H9 (cell line): ENCODE results near the gene CT45A3. TPM values are rescaled to one million over a fixed set of nuclear protein-coding genes. Genes with fewer than 3 reads are reported as not detected.

Experiments used
- DNase-seq: peaks from one replicate; pipeline ENCODE4 v3.0.0-alpha.2; 2017
- H2AFZ ChIP-seq: one replicate; pipeline ENCODE4 v1.6.1; 2013; ENCODE audit warnings: mild to moderate bottlenecking, low read length, control low read depth, moderate library complexity
- H2AK5ac ChIP-seq: 2 replicates; pipeline ENCODE4 v1.6.1; 2013; ENCODE audit warnings: low read length, control low read depth, mixed read lengths; ENCODE audit not compliant: insufficient read length
- H2BK120ac ChIP-seq: one replicate; pipeline ENCODE4 v1.6.1; 2013; ENCODE audit warnings: low read depth, mild to moderate bottlenecking, low read length, control low read depth, inconsistent platforms; ENCODE audit not compliant: poor library complexity, severe bottlenecking
- H2BK12ac ChIP-seq: 2 replicates; pipeline ENCODE4 v1.6.1; 2013; ENCODE audit warnings: low read length, control low read depth, mixed read lengths, low read depth; ENCODE audit not compliant: insufficient read length
- H2BK15ac ChIP-seq: 2 replicates; pipeline ENCODE4 v1.6.1; 2013; ENCODE audit warnings: low read depth, low read length, control low read depth
- H2BK20ac ChIP-seq: one replicate; pipeline ENCODE4 v1.6.1; 2013; ENCODE audit warnings: low read depth, mild to moderate bottlenecking, low read length, control low read depth, inconsistent platforms; ENCODE audit not compliant: poor library complexity, severe bottlenecking
- H2BK5ac ChIP-seq: 2 replicates; pipeline ENCODE4 v1.6.1; 2013; ENCODE audit warnings: low read length, control low read depth, mixed read lengths; ENCODE audit not compliant: insufficient read length
- H3K14ac ChIP-seq: 2 replicates; pipeline ENCODE4 v1.6.1; 2013; ENCODE audit warnings: low read length, control low read depth; ENCODE audit not compliant: insufficient read depth
- H3K18ac ChIP-seq: 2 replicates; pipeline ENCODE4 v1.6.1; 2013; ENCODE audit warnings: low read depth, mild to moderate bottlenecking, mixed read lengths, low read length, control low read depth; ENCODE audit not compliant: insufficient read length
- H3K23ac ChIP-seq: 2 replicates; pipeline ENCODE4 v1.6.1; 2013; ENCODE audit warnings: low read length, control low read depth, mixed read lengths, low read depth; ENCODE audit not compliant: insufficient read length
- H3K23me2 ChIP-seq: 2 replicates; pipeline ENCODE4 v1.6.1; 2013; ENCODE audit warnings: low read depth, mild to moderate bottlenecking, mixed read lengths, low read length, control low read depth; ENCODE audit not compliant: insufficient read length, poor library complexity, severe bottlenecking
- H3K27ac ChIP-seq: 2 replicates; pipeline ENCODE4 v1.5.1; 2013; ENCODE audit warnings: low read length, control low read depth, mixed read lengths, low read depth; ENCODE audit not compliant: insufficient read length
- H3K27me3 ChIP-seq: 2 replicates; pipeline ENCODE4 v1.6.1; 2013; ENCODE audit warnings: low read length, control low read depth, inconsistent platforms; ENCODE audit not compliant: insufficient read depth
- H3K4ac ChIP-seq: 2 replicates; pipeline ENCODE4 v1.6.1; 2013; ENCODE audit warnings: low read depth, mild to moderate bottlenecking, control low read depth, inconsistent platforms, low read length, moderate library complexity
- H3K4me1 ChIP-seq: 2 replicates; pipeline ENCODE4 v1.6.1; 2013; ENCODE audit warnings: low read length, control low read depth, inconsistent platforms; ENCODE audit not compliant: insufficient read depth
- H3K4me2 ChIP-seq: 2 replicates; pipeline ENCODE4 v1.6.1; 2013; ENCODE audit warnings: low read length, control low read depth, mixed read lengths; ENCODE audit not compliant: insufficient read length, insufficient read depth
- H3K56ac ChIP-seq: 2 replicates; pipeline ENCODE4 v1.6.1; 2013; ENCODE audit warnings: low read depth, mild to moderate bottlenecking, mixed read lengths, low read length, control low read depth; ENCODE audit not compliant: insufficient read length
- H3K79me1 ChIP-seq: 2 replicates; pipeline ENCODE4 v1.6.1; 2013; ENCODE audit warnings: low read depth, mild to moderate bottlenecking, moderate library complexity, low read length, control low read depth, inconsistent platforms; ENCODE audit not compliant: insufficient read depth, poor library complexity, severe bottlenecking
- H3K79me2 ChIP-seq: 2 replicates; pipeline ENCODE4 v1.6.1; 2013; ENCODE audit warnings: low read length, control low read depth, inconsistent platforms; ENCODE audit not compliant: insufficient read depth
- H3K9ac ChIP-seq: 2 replicates; pipeline ENCODE4 v1.6.1; 2013; ENCODE audit warnings: low read length, control low read depth, mixed read lengths; ENCODE audit not compliant: insufficient read length; ENCODE audit errors: extremely low read depth
- H3K9me3 ChIP-seq: one replicate; pipeline ENCODE4 v1.6.1; 2013; ENCODE audit warnings: low read depth, low read length, inconsistent platforms; ENCODE audit not compliant: control insufficient read depth
- H3T11ph ChIP-seq: one replicate; pipeline ENCODE4 v1.6.1; 2013; ENCODE audit warnings: mild to moderate bottlenecking, low read length, control low read depth, inconsistent platforms
- H4K20me1 ChIP-seq: one replicate; pipeline ENCODE4 v1.6.1; 2013; ENCODE audit not compliant: control insufficient read depth, insufficient read length, insufficient read depth
- H4K5ac ChIP-seq: 2 replicates; pipeline ENCODE4 v1.6.1; 2013; ENCODE audit warnings: low read depth, mild to moderate bottlenecking, mixed read lengths, low read length, control low read depth; ENCODE audit not compliant: insufficient read length
- H4K8ac ChIP-seq: replicated peaks from 2 replicates; pipeline ENCODE4 v1.6.1; 2013; ENCODE audit warnings: low read length, control low read depth, mixed read lengths, low read depth; ENCODE audit not compliant: insufficient read length
- H4K91ac ChIP-seq: 2 replicates; pipeline ENCODE4 v1.6.1; 2013; ENCODE audit warnings: low read depth, mild to moderate bottlenecking, moderate library complexity, mixed read lengths, low read length, control low read depth; ENCODE audit not compliant: insufficient read length
- H3K27ac Mint-ChIP-seq, 3 experiments: 2 replicates in 2 of 3; 3 replicates in 1 of 3; pipeline ENCODE4 v1.8.0; 2020 to 2021; ENCODE audit warnings: mixed read lengths in 3 of 3, mild to moderate bottlenecking in 1 of 3, moderate library complexity in 1 of 3
- H3K27me3 Mint-ChIP-seq: 2 replicates; pipeline ENCODE4 v1.8.0; 2021; ENCODE audit warnings: low read depth, mild to moderate bottlenecking, moderate library complexity, mixed read lengths
- H3K36me3 Mint-ChIP-seq, 3 experiments: 2 replicates in 2 of 3; 3 replicates in 1 of 3; pipeline ENCODE4 v1.8.0; 2020 to 2021; ENCODE audit warnings: low read depth in 3 of 3, mixed read lengths in 3 of 3; ENCODE audit not compliant: insufficient read depth in 1 of 3
- H3K4me1 Mint-ChIP-seq, 2 experiments: 2 replicates each; pipeline ENCODE4 v1.8.0; 2020; ENCODE audit warnings: mixed read lengths in 2 of 2
- H3K4me3 Mint-ChIP-seq, 2 experiments: 2 replicates in 1 of 2; 3 replicates in 1 of 2; pipeline ENCODE4 v1.8.0; 2020 to 2021; ENCODE audit warnings: mild to moderate bottlenecking in 2 of 2, mixed read lengths in 2 of 2, moderate library complexity in 1 of 2
- H3K9me3 Mint-ChIP-seq, 2 experiments: 2 replicates in 1 of 2; 3 replicates in 1 of 2; pipeline ENCODE4 v1.8.0; 2020; ENCODE audit warnings: mild to moderate bottlenecking in 2 of 2, mixed read lengths in 2 of 2, moderate library complexity in 1 of 2
- CTCF ChIP-seq: fragments of 200-600 bp; sonication (generic); conservative IDR thresholded peaks from 3 replicates; pipeline ENCODE4 v1.8.0; 2021; ENCODE audit warnings: antibody characterized with exemption, mild to moderate bottlenecking
- WGBS: extraction: QIAGEN DNeasy Blood & Tissue Kit; methylation state at CpG from one replicate; pipeline ENCODE4 v1.1.7; 2013; ENCODE audit warnings: missing lambda C conversion rate, low lambda C conversion rate, mixed read lengths; ENCODE audit not compliant: insufficient read length; ENCODE audit errors: extremely low coverage; 5-methylcytosine and 5-hydroxymethylcytosine counted together
- total RNA-seq: library from RNA; stranded (reverse); gene quantifications from 2 replicates; pipeline ENCODE4 v1.2.1, GENCODE V29; 2021

Gene CT45A3
- total RNA-seq, 1 experiment from 2014 or later, result not detected

- H2AK5ac ChIP-seq, result no peak overlapping the region
- no peak overlapping the region for H2BK120ac ChIP-seq
- peaks cover 58 to 82% of the 10 kb centered on the region in 2 experiments for H3K9me3 Mint-ChIP-seq
- no peak overlapping the region for H2AFZ ChIP-seq
- H3K79me1 ChIP-seq, result no peaks in the 10 kb centered on the region
- H3K79me2 ChIP-seq, result no peaks in the 10 kb centered on the region
- H3K23me2 ChIP-seq, result no peaks in the 10 kb centered on the region
- H4K8ac ChIP-seq, result no peak overlapping the region
- peaks cover 3% of the 10 kb centered on the region; the same call in 1 of the 2 replicates for H3K27me3 Mint-ChIP-seq
- no peak overlapping the region for H3K4me3 Mint-ChIP-seq
- H3K14ac ChIP-seq, result no peak overlapping the region
- H3K4me1 Mint-ChIP-seq, result no peaks in the 10 kb centered on the region
- H4K5ac ChIP-seq, result no peak overlapping the region
- H3K36me3 Mint-ChIP-seq, result peaks cover 0 to 22% (median 0%) of the 10 kb centered on the region in 3 experiments; a peak in 3 of 7 replicates
- no peak overlapping the region for H3K4ac ChIP-seq
- no peaks in the 10 kb centered on the region for H4K20me1 ChIP-seq
- H3K23ac ChIP-seq, result no peak overlapping the region
- no peak overlapping the region for H2BK20ac ChIP-seq
- no peak for TF ChIP-seq CTCF
- H3K56ac ChIP-seq, result no peak overlapping the region
- H3K27ac ChIP-seq, result no peak overlapping the region
- H2BK5ac ChIP-seq, result no peak overlapping the region
- no peak overlapping the region for H3K9ac ChIP-seq
- H3K27me3 ChIP-seq, result no peaks in the 10 kb centered on the region
- H3K27ac Mint-ChIP-seq, result no peak overlapping the region
- WGBS, result no CpG with 5 or more reads among the region's 23 CpGs
- no peak overlapping the region for H2BK12ac ChIP-seq
- H3K9me3 ChIP-seq, result peaks cover 53% of the 10 kb centered on the region
- no peaks in the 10 kb centered on the region for H3K4me1 ChIP-seq
- H2BK15ac ChIP-seq, result no peak overlapping the region
- no peak overlapping the region for H3T11ph ChIP-seq
- H3K18ac ChIP-seq, result no peak overlapping the region
- no peak overlapping the region for H4K91ac ChIP-seq
- no peak overlapping the region for H3K4me2 ChIP-seq
- no peak for DNase-seq
These were observed 26.7 kb downstream of the CT45A3 start for GRCh38 chrX:135741192-135741715.
